ENCODE measurements around the gene SULT1A2. TPM values are rescaled to one million over a fixed set of nuclear protein-coding genes. Genes with fewer than 3 reads are reported as not detected.
A peak's percentile ranks its signal among the peaks of the same experiment; 100 is the strongest.
"Not testable (repeated sequence)": the region's sequence is repeated elsewhere in the genome, so short reads cannot be mapped to it uniquely, and the experiment has no call there.

Gene SULT1A2
- total RNA-seq, 1 donor from 2014 or later = 3.9 TPM

DNA sequence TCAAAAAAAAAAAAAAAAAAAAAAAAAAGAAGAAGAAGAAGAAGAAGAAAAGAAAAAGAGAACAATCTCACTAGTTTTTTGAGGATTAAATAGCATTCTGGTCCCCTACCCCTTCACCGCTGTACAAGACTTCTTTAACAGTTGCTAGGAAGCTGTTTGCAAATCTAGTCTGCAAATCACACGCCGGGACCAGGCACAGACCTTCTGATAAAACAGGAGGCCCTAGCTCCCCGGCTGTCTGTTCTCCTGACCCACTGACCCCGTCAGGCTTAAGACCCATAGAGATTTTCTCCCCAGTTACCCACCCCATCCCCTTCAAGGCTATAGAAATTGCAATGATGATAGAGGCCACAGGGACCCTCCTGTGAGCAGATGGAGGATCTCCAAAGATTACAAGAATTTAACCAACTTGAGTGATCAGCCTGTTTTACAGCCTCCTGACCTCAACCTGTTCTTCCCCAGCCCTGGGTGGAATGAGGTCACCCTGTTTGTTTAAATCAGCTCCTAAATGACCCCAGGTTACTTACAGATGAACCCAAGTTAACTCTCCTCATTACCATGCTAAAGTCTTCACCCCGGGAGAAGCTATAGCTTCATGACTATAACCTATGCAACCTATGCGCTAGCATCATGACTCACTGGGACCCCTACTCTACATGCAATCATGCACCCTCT lies 24.8 kb upstream of the SULT1A2 start:
- H3K4me1 Mint-ChIP-seq (ENCODE audit: low read depth) = peaks cover 14% of the 10 kb centered on the region
- H3K36me3 Mint-ChIP-seq (ENCODE audit: insufficient read depth) = no peaks in the 10 kb centered on the region
- no peaks in the 10 kb centered on the region for H3K27me3 Mint-ChIP-seq
- peak overlapping the region; percentile 88 for H3K27ac Mint-ChIP-seq
- no peak overlapping the region for H3K4me3 Mint-ChIP-seq (ENCODE audit: low read depth)
- DNase-seq (ENCODE audit: low spot score, unreplicated experiment) = no peak
- H3K9me3 Mint-ChIP-seq (ENCODE audit: low read depth) = no peaks in the 10 kb centered on the region
- no peak for TF ChIP-seq CTCF (IDR thresholded peaks at IDR 0.05; ENCODE audit: unreplicated experiment)

- peaks cover 14% of the 10 kb centered on the region for H3K4me1 Mint-ChIP-seq (ENCODE audit: low read depth)
- H3K9me3 Mint-ChIP-seq (ENCODE audit: low read depth); H3K36me3 Mint-ChIP-seq (ENCODE audit: insufficient read depth); H3K27me3 Mint-ChIP-seq; H3K27ac Mint-ChIP-seq; H3K4me3 Mint-ChIP-seq (ENCODE audit: low read depth); DNase-seq (ENCODE audit: low spot score, unreplicated experiment): not testable (repeated sequence)
Measured at GRCh38 chr16:28620316-28620715, 23.5 kb upstream of the SULT1A2 start.

DNA sequence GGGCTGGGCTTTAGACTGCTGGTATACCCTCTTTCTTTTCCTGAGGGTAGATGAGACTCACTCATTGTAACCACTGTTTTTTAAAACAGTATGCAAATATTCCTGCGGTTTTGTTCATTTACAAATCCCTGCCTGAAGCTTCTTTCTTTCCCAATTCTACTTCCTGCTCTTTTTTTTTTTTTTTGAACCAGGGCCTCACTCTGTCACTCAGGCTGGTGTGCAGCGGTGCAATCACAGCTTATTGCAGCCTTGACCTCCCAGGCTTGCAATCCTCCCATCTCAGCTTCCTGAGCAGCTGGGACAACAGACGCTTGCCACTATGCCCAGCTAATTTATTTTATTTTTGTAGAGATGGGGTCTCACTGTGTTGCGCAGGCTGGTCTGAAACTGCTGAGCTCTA lies 21.0 kb upstream of the SULT1A2 start:
- Mint-ChIP-seq H3K4me1 (ENCODE audit: low read depth) (peaks cover 14% of the 10 kb centered on the region), H3K27me3 (no peaks in the 10 kb centered on the region), H3K27ac (no peak overlapping the region), H3K4me3 (ENCODE audit: low read depth) (no peak overlapping the region), H3K9me3 (ENCODE audit: low read depth) (no peaks in the 10 kb centered on the region), H3K36me3 (ENCODE audit: insufficient read depth) (no peaks in the 10 kb centered on the region)
- DNase-seq (ENCODE audit: low spot score, unreplicated experiment) = no peak
- TF ChIP-seq CTCF (IDR thresholded peaks at IDR 0.05; ENCODE audit: unreplicated experiment) = no peak

DNA sequence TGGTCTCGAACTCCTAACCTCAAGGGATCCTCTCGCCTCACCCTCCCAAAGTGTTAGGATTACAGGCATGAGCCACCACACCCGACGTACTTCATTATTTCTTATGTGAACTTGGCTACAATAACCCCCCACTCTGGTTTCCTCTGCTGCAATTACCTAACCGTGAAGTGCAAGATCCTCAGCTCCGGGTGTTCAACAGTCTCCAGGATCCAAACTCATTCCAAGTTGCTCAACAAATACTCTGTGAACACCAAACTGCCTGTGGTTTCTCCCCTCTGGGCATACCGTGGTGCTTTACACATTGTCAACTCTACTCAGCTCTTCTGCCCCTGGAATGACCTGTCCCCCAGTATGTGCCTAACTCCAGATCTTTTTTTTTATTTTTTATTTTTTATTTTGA lies 19.8 kb upstream of the SULT1A2 start:
- Mint-ChIP-seq H3K4me3 (ENCODE audit: low read depth) (no peak overlapping the region), H3K9me3 (ENCODE audit: low read depth) (no peaks in the 10 kb centered on the region), H3K4me1 (ENCODE audit: low read depth) (peaks cover 8% of the 10 kb centered on the region), H3K27ac (no peak overlapping the region), H3K27me3 (no peaks in the 10 kb centered on the region), H3K36me3 (ENCODE audit: insufficient read depth) (no peaks in the 10 kb centered on the region)
- DNase-seq (ENCODE audit: low spot score, unreplicated experiment) = no peak
- no peak for TF ChIP-seq CTCF (IDR thresholded peaks at IDR 0.05; ENCODE audit: unreplicated experiment)

GRCh38 chr16:28616224-28616577 lies 19.4 kb upstream of the SULT1A2 start:
- H3K27ac Mint-ChIP-seq = not testable (repeated sequence)

DNA sequence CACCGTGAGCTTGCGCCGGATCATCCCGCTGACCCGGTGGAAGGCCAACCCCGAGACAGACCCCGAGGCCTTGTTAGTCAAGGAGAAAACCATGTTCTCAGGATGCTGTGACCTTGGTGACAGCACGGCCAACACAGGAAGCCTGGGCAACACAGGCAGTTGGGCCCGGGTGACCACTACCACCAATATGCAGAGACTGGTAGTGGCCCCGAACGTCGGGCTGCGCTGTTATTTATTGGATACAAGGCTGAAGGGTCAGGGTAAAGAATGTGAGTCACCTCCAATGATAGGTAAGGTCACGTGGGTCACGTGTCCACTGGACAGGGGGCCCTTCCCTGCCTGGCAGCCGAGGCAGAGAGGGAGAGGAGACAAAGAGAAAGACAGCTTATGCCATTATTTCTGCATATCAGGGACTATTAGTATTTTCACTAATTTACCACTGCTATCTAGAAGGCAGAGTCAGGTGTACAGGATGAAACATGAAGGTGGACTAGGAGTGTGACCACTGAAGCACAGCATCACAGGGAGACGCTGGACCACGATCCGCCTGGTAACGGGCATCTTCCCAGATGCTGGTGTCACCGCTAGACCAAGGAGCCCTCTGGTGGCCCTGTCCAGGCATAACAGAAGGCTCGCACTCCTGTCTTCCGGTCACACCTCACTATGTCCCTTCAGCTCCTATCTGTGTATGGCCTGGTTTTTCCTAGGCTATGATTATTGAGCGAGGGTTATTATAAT lies 18.8 kb upstream of the SULT1A2 start:
- H3K4me3 Mint-ChIP-seq (ENCODE audit: low read depth); H3K36me3 Mint-ChIP-seq (ENCODE audit: insufficient read depth); H3K4me1 Mint-ChIP-seq (ENCODE audit: low read depth); H3K27me3 Mint-ChIP-seq; H3K9me3 Mint-ChIP-seq (ENCODE audit: low read depth); H3K27ac Mint-ChIP-seq: not testable (repeated sequence)
- peak; percentile 76 for TF ChIP-seq CTCF (IDR thresholded peaks at IDR 0.05; ENCODE audit: unreplicated experiment)
- DNase-seq (ENCODE audit: low spot score, unreplicated experiment) = peak; percentile 42

More at GRCh38 chr16:28616224-28616577, 19.4 kb upstream of the SULT1A2 start:
- not testable (repeated sequence) for H3K27me3 Mint-ChIP-seq; H3K4me1 Mint-ChIP-seq (ENCODE audit: low read depth); H3K36me3 Mint-ChIP-seq (ENCODE audit: insufficient read depth); H3K9me3 Mint-ChIP-seq (ENCODE audit: low read depth); DNase-seq (ENCODE audit: low spot score, unreplicated experiment); H3K4me3 Mint-ChIP-seq (ENCODE audit: low read depth)

DNA sequence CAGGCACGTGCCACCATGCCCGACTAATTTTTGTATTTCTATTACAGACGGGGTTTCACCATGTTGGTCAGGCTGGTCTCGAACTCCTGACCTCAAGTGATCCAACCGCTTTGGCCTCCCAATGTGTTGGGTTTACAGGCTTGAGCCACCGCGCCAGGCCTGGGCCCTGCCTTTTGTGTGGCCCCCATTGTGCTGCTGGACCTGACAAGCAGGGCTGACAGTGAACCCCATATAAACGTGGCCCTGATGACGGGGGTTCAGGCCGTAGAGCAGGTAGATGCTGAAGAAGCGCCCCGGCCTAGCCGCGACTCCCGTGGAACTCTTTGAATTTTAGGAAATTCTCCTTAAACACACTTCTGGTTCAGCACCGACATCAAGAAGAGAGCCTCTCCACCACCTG lies 17.7 kb upstream of the SULT1A2 start:
- not testable (repeated sequence) for H3K27me3 Mint-ChIP-seq; H3K4me3 Mint-ChIP-seq (ENCODE audit: low read depth); DNase-seq (ENCODE audit: low spot score, unreplicated experiment); H3K9me3 Mint-ChIP-seq (ENCODE audit: low read depth); H3K27ac Mint-ChIP-seq; H3K36me3 Mint-ChIP-seq (ENCODE audit: insufficient read depth)
- H3K4me1 Mint-ChIP-seq (ENCODE audit: low read depth) = peaks cover 13% of the 10 kb centered on the region

DNA sequence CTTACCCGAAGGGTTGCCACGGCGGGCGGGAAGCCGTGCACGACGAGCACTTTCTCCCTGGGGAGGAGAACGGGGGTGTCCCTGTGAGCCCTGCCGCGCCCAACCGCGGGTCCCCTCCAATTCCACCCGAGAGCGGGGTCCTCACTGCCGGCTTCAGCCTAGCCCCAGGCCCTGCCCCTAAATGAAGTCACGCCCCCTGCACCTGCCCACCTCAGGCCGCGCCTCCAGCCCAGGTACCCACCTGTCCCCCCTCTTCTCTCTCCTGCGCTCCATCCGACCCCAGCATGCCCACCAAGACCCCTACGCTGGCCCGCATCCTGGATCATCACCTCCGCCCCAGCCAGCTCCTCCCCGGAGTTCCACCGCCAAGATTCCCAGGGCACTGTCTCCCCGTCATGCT lies 17.1 kb upstream of the SULT1A2 start:
- not testable (repeated sequence) for H3K27ac Mint-ChIP-seq; H3K36me3 Mint-ChIP-seq (ENCODE audit: insufficient read depth); H3K9me3 Mint-ChIP-seq (ENCODE audit: low read depth); H3K4me3 Mint-ChIP-seq (ENCODE audit: low read depth); DNase-seq (ENCODE audit: low spot score, unreplicated experiment); H3K27me3 Mint-ChIP-seq
- H3K4me1 Mint-ChIP-seq (ENCODE audit: low read depth) = peaks cover 17% of the 10 kb centered on the region

Measured in progenitor cell of endocrine pancreas (in vitro differentiated cells).